Measurements from ENCODE around the gene MRPL36.
"Not testable (repeated sequence)": the region's sequence is repeated elsewhere in the genome, so short reads cannot be mapped to it uniquely, and the experiment has no call there.

The MRPL36 gene

DNA sequence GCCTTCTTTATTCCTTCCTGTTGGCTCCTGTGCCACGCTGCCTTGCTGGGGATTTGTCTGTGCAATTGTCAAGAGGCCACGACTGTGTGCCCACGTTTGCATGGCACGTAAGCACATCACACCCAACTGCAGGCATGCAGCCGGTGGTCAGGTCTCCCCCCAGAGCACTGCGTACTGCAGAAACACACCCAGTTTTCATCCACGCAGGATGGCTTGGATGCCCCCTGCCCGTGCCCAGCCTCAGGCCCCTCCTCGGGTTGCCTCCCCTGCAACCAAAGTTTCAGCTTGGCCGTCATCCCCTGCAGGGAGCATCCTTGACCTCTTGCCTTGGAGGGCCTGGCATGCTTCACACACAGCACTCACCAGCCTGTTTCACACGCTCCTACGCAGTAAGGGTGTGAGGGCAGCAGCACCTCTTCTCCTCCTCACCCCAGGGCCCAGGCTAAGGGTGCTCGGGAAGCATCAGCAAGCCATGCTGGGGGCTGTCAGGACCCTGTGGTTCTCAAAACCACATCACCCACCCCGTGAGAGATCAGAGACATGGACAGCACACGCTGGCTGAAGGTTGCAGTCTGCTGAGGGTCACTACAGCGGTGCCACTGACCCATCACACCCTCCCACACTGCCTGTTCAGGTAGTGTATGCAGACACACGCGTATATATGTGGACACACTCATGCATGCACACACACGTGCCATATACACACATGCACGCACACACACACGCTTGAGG is 3.1 kb downstream of the MRPL36 start:
- no peak for DNase-seq (ENCODE audit: low spot score)

DNA sequence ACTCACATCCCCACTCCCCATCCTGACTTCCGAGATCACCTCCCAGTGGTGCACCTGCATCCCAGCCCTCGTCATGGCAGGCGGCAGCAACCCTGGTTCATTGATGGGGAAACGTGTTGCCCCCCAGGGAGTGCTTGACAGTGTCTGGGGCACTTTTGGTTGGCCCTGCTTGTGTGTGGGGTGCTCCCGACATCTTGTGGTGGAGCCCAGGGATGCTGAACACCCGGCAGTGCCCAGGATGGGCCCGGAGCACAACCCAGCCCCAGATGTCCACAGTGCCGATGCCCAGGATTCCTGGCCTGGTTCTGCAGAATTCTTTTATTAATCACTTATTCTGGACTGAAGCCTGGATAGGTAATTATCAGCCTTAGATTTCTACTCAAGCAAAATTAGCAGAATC is 3.7 kb downstream of the MRPL36 start:
- no peak for DNase-seq (ENCODE audit: low spot score)

DNA sequence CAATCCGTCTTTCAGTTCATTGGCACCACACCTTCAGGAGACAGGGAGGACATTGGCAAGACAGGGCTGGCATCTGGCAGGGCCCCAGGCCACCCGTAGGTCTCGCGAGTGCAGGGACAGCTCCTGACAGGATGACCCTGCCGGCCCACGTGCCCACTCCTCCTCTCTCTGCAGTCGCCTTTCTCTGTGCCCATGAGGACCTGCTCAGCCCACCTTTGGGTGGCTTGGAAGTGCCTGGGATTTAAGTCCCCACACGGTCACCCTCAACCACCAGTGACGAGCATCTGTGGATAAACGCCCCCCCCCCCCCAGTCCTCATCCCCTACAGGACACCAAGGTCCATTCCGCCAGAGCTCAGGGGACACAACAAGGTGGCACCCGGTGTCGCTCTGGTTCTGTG is 4.1 kb downstream of the MRPL36 start:
- no peak for DNase-seq (ENCODE audit: low spot score)

DNA sequence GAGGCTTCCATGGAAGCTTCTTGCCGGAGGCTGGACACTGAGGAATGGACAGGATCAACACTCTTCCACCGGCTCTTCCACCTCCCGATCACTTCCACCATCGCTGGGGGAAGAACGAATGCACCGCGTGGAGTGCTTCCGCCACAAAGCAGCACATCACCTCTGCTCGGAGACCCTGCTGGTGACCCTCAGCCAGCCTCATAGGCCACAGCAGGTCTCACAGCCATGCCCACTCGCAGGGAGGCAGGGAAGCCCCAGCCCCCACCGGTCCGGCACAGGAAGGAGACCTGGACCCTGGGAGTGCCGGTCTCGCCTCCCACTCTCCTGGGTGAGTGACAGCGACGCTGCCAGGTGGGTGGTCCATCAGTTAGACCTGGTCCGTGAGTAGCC is 4.7 kb downstream of the MRPL36 start:
- DNase-seq (ENCODE audit: low spot score): no peak

DNA sequence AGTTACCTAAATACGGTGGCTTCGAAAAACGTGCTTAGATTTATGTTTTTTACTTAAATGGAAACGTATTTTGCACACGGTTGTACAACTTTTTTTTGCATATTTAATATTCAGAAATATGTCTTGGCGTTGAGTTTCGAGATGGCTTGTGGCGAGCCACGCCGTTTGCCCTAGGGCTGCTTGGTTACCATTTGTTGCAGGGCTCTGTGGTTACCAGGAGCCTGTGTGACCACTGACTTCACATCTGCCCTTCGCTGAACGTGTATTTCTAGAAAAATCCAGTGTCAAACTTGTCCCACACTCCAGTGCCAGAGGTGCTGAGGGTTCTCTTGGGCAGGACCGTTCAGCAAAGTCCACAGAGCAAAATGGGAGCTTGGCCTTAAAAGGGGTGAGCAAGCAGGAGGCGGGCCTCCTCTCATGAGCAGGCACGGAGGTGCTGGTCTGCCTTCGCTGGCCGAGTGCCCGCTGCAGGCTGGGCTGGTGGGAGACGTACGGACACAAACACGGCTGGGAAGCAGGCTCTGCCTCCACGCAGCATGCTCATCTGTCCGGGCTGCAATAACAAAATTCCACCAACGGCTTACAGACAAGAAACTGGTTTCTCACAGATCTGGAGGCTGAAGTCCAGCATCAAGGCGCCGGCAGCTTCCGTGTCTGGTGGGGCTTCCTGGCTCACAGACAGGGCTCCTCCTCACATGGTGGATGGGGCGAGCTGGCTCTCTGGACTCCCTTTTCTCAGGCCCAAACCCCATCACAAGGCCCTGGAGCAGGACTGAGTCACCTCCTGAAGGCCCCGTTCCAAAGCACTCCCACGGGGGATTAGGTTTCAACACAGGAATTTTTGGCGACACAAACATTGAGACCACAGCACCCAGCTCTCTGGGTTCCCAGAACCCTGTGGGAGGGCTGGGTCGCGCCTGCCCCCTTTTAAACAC is 5.4 kb downstream of the MRPL36 start:
- no peak for DNase-seq (ENCODE audit: low spot score)

DNA sequence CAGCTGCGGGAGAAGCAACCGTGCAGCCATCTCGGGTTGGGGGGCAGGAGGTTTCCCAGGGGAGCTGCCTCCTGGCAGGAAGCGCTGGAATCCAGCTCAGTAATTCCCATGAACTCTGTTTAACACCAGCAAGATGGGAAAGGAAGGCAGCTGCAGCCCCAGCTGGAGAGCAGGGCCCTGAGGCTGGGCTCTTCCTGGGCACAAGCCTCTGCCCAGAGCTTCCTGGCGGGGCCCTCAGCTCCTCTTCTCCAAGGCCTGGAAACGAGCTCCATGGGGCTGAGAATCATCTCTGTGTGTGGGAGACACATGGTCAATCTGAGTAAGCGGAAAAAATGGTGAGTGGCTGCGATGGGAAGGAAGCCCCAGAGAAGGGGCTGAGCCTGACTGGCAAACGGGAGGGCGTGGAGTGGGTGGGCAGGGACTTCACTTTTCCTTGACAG is 6.3 kb downstream of the MRPL36 start:
- no peak for DNase-seq (ENCODE audit: low spot score)

DNA sequence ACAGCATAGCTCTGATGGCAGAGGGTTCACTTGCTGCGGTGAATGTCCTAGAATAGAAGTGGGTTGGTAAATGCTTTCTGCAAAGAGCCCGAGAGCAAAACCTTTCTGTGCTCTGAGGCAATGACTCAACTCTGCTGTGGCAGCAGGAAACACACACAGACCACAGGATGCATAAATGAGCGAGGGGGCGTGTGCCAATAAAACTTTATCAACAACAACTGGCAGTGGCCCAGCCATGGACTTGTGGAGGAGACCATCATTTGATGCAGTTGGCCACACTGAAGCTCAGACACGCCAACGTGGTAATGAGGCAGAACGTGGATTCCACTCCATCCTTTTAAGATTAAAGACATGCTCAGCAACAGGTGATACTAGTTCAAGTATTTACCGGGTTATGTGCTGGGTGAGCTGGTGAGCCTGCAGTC is 6.8 kb downstream of the MRPL36 start:
- no peak for DNase-seq (ENCODE audit: low spot score)

DNA sequence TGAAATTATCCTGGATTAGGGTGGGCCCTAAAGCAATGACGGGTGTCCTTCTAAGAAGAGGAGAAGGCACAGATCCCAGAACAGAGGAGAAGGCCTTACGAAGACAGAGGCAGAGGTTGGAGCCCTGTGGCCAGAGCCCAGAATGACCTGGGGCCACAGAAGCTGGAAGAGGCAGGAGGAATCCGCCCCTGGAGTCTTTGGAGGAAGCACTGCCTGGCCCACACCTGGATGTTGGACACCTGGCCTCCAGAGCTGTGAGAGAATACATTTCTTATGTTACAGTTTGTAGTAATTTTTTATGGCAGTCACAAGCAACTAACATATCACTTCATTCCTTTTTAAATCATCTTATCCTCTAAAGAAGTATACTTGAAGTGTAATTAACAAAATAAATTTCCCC is 8.5 kb downstream of the MRPL36 start:
- no peak for DNase-seq (ENCODE audit: low spot score)

DNA sequence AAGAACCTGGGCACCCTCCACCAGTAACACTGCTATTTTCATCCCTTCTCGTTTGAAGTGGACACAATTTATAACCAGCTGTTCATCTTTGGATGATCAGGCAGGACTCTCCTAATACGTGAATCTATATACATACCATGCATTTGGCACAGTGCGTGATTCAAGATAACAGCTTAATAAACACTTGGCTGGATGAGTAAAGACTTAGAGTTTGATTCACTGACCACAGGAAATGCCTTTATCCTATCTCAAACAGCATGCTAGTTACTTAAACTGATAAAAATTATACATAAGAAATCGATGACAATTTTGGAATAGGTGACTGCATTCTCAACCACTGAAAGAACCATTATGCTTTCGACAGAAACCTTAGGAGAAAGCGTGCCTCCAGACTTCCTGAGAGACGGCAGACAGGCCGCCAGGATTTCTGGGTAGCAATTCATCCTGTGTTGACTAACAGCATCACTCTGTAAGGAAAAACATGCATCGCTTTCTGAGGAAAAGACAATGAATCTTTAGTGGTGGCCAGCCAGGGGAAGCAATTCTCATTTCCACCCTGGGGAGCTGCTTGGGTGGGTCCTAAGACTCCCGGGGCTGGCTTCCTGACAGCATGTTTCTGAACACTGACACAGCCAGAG is 9.7 kb downstream of the MRPL36 start:
- DNase-seq (ENCODE audit: low spot score): no peak

DNA sequence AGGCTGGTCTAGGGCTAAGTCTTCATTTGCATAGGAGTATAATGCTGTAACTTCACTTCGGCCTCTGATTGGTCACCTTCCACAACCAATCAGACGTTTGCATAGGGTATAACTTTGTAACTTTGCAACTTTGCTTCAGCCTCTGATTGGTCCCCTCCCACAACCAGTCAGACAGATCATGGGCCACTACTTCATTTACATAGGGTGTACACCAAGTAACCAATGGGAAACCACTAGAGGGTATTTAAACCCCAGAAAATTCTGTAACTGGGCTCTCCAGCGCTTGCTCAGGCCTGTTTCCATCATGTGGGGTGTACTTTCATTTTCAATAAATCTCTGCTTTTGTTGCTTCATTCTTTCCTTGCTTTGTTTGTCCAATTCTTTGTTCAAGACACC is 10.2 kb downstream of the MRPL36 start:
- not testable (repeated sequence) for DNase-seq (ENCODE audit: low spot score)

DNA sequence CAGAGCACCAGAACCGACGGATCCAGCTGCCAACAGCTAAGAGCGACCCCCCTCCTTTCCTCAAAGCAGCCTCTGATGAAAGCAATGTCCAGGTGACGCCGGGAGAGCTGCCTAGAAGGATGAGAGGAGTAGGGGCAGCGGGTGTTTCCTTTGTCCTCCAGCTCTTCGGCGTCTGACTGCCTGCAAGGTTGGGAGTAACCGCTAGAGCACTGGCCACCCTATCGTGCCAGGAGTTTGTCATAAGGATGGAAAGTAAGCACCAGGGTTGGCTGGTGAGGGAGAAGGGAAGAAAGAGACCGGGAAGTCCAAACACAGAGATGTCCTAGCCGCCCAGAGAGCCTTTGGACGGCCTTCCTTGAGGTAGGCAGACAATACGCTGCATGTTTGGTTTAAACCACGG is 10.8 kb downstream of the MRPL36 start:
- no peak for DNase-seq (ENCODE audit: low spot score)

DNA sequence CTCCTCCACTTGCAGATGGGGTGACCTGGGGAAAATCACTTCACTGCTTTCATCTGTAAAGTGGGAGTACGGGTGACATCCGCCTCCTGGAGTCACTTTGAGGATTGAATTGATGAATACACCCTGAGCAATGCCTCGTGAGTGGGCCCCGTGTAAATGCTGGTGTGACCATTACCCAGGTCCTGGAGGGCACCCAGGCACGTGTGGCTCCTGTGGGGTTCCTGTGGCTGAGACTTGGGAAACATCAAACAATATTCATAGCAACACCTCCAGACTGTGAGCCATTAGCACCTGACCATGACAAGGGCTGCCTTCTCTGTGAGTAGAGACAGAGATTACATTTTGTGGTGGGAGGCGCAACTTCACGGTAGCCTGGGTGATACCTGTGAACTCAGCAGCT is 11.4 kb downstream of the MRPL36 start:
- DNase-seq (ENCODE audit: low spot score): no peak

DNA sequence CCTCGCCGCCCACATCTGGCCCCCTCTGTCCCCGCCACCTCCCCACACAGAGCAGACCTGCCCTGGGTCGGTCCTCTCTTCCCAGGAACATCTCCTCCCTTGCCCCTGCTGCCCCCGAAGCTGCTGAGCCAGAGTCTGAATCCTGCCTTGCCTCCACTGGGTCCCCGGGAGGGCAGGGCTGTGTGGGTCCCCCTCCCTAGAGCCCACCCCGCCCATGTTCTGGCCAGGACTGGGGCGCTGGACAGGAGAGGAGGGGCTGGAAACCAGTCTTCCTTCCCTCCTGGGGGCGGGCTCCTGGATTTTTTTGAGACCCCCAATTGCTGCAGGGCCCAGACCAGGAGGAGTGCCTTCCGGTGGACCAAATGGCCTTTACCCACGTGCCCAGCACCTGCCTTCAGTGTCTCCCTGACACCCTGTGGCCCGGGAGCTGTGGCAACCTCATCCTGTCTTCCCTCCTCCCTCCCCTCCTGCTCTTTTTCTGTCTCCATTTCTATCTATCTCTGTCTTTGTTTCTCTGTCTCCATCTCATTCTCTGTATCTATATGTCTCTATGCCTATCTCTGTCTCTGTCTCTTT is 12.1 kb downstream of the MRPL36 start:
- no peak for DNase-seq (ENCODE audit: low spot score)

DNA sequence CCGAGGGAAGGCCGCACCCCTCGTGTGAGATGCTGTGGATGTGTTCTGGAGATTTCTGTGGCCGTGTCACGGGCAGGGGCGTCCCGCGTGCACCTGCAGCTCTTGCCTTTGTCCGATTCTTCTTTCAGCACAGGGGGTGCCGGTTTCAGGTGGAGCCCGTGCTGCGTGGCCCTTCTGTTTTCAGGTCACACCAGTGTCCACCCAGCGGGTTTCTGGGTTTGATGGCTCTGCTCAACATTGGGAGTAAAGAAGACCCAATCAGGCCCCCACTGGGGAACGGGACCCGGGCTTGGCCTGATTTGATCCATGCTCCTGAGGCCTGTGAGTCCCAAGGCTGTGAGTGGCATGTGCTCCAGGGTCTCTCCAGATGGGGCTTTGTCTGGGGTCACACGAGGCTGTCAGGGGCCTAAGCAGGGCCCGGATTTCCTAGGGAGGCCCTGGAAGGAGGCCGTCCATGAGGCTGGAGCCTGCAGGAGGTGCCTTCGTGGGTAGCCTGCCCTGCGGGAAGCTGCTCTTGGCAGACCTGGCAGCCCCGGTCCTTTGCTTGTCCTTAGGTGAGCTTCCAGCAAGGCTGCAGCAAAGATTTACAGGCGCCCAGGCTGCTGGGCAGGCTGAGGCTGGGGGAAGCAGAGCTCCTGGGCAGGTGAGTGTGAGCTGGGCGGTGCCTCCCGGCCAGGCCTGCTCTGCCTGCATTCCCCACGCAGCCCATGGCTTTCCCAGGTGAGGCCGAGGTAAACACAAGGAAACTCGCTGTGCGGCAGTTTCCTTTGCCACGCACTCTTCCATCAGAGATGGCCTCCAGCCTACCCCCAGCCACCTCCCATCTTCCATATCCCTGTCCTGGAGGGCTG is 12.8 kb downstream of the MRPL36 start:
- DNase-seq (ENCODE audit: low spot score): no peak

DNA sequence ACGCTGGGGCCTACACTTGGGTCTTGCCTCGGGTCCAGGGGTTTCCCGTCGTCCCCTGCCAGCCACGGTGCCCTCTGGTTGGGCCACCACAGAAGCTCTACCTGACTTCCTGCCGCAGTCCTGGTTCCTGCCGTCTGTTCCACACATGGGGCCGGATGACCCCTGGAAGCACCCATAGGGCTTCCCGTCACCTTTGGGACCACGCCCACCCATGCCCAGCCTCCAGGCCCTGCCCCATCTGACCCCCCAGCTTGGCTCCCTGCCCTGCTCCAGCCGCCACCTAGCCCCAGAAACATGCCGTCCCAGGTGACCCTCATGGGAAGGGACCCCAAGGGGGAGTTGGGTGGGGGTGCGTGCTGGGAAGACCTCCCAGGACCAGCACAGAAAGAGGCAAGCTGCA is 13.7 kb downstream of the MRPL36 start:
- DNase-seq (ENCODE audit: low spot score): no peak

DNA sequence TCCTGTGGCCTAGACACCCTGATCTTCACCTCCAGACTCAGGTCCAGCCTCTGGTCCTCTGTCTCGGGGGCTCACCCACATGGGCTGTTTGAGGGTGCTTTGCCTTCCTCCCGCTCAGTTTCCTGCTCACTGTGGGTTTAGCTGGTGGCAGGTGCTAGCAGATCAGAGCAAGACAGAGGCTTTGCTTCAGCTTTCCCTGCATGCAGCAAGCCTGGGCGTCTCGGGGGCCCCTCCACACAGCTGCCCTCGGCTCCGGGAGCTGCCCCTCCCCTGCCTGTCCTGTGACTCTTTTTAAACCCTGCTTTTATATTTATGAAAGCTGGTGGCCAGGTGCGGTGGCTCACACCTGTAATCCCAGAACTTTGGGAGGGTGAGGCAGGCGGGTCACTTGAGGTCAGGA is 14.6 kb downstream of the MRPL36 start:
- no peak for DNase-seq (ENCODE audit: low spot score)

DNA sequence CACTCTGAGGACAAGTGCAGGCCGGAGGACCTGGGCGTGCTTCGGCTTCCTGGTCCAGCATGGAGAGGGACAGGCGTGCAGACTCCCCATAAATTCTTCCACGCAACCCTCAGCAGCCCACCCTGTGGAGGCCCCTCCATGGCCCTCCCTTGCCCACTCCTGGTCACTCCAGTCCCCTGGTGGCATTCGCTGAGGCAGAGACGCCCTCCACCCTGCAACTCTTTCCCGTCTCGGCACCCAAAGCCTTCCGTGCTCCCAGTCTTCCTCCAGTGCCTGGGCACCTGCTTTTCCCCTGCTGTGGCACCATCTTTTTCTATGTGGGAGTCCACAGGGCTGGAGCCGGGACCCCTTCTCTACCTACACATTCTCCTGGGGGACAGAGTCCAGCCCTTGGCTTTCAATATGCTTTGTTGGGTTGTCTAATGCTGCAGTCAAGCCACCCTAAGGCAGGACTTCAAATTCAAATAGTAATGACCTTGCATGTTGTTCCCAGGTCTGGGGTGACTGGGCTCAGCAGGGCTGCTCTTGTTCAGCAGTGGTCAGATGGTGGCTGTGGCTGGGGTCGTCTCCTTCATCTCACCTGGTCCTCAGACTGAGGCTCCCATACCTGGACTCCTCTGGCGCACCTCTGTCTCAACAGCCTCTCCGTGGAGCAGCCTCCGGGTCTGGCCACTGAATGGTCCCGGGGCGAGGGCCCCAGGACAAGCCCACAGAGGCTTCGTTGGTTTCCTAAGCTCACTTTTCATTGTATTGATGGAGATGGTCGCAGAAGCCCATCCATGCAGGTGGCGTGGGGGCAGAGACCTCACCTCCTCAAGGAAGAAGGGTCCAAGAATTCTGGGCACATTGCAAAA is 15.2 kb downstream of the MRPL36 start:
- DNase-seq (ENCODE audit: low spot score): no peak

DNA sequence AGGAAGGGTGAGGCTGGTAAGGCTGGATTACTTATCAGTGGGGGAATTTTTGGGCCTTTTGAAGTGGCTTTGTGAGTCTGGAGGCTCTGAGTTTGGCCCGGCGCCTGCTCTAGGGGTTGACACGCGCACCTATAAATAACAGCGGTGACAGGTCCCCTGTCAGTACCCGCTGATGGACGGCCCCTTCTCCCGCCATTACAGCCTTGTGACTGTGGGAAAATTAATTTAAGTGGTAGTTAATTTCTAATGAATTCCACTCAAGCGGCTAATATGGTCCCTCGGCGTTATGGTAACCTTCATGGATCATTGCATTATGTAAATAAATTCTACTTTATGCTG is 16.5 kb downstream of the MRPL36 start:
- no peak for DNase-seq (ENCODE audit: low spot score)

DNA sequence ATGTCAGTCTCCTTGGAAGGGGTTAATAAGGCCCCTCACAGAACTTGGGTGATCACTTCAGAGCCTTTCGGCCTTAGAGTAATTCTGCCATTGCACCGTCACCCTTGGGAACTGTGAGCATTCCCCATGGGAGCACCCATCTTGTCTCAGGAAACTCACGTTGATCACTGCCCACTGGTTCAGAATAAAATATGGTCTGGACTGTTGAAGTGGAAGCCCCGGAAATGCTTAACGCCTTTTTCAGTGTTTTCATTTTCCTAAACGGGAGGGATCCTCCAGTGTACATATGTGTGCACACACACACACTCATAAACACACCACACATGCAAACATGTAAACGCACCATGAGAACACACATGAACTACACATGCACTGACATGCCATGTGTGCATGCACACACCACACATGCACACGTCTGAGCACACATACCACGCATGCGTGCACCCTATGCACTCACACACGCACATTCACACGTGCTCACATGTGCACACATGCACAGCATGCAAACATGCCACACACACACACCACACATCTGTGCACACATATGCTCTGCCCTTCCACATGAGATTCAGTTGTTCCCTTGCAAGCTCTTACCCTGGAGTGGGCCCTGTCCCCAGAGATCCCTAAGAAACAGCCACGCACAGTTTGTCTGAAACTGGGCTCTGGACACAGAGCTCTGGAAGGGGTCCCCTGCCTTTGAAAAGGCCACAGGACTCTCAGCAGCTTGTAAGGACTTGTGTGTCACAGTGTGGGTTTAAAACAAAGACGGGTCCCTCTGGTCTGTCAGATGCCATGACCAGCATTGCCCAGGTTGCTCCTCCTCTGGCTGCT is 17.0 kb downstream of the MRPL36 start:
- DNase-seq (ENCODE audit: low spot score): no peak
